Measurements from ENCODE around the gene SLC39A8. TPM values are rescaled to one million over a fixed set of nuclear protein-coding genes. Genes with fewer than 3 reads are reported as not detected.
"Not testable (repeated sequence)": the region's sequence is repeated elsewhere in the genome, so short reads cannot be mapped to it uniquely, and the experiment has no call there.

The SLC39A8 gene
- total RNA-seq, 1 donor from 2014 or later, result 6.6 TPM

GRCh38 chr4:102244878-102245535, 100.3 kb downstream of the SLC39A8 start:
- no peak for DNase-seq (ENCODE audit: low read depth)
- H3K4me3 ChIP-seq (ENCODE audit: low read depth, low read length), result no peak overlapping the region
- no peak for TF ChIP-seq CTCF (conservative IDR thresholded peaks at IDR 0.05; ENCODE audit: low read depth, low read length)

- DNase-seq (ENCODE audit: low read depth); H3K4me3 ChIP-seq (ENCODE audit: low read depth, low read length): not testable (repeated sequence)
These were observed 102.0 kb downstream of the SLC39A8 start for GRCh38 chr4:102243296-102243695.

GRCh38 chr4:102234243-102234838, 110.9 kb downstream of the SLC39A8 start:
- no peak overlapping the region for H3K4me3 ChIP-seq (ENCODE audit: low read depth, low read length)
- DNase-seq (ENCODE audit: low read depth), result no peak
- TF ChIP-seq CTCF (conservative IDR thresholded peaks at IDR 0.05; ENCODE audit: low read depth, low read length), result no peak

- DNase-seq (ENCODE audit: low read depth), result no peak
- H3K4me3 ChIP-seq (ENCODE audit: low read depth, low read length), result no peak overlapping the region
- TF ChIP-seq CTCF (conservative IDR thresholded peaks at IDR 0.05; ENCODE audit: low read depth, low read length), result no peak
These were observed 115.1 kb downstream of the SLC39A8 start for GRCh38 chr4:102230194-102230593.

GRCh38 chr4:102227388-102227787, 117.9 kb downstream of the SLC39A8 start:
- no peak for TF ChIP-seq CTCF (conservative IDR thresholded peaks at IDR 0.05; ENCODE audit: low read depth, low read length)
- DNase-seq (ENCODE audit: low read depth), result no peak

GRCh38 chr4:102223461-102223860, 121.8 kb downstream of the SLC39A8 start:
- no peak overlapping the region for H3K4me3 ChIP-seq (ENCODE audit: low read depth, low read length)
- no peak for TF ChIP-seq CTCF (conservative IDR thresholded peaks at IDR 0.05; ENCODE audit: low read depth, low read length)
- DNase-seq (ENCODE audit: low read depth), result no peak

More at GRCh38 chr4:102227388-102227787, 117.9 kb downstream of the SLC39A8 start:
- H3K4me3 ChIP-seq (ENCODE audit: low read depth, low read length), result no peak overlapping the region

- TF ChIP-seq CTCF (conservative IDR thresholded peaks at IDR 0.05; ENCODE audit: low read depth, low read length), result no peak
- no peak for DNase-seq (ENCODE audit: low read depth)
- no peak overlapping the region for H3K4me3 ChIP-seq (ENCODE audit: low read depth, low read length)
These were observed 122.4 kb downstream of the SLC39A8 start for GRCh38 chr4:102222838-102223409.

Measured in epithelial cell of proximal tubule (primary cell).